HG02840 (cell line): ENCODE results near the gene C2orf74.

ENCODE experiments used
- ATAC-seq: cut with Tn5 transposase; IDR thresholded peaks from one replicate; pipeline ENCODE4 v1.9.1; 2021; ENCODE audit warnings: mild to moderate bottlenecking, moderate library complexity, moderate number of reproducible peaks; ENCODE audit not compliant: unreplicated experiment, low FRiP score

C2orf74 gene

DNA sequence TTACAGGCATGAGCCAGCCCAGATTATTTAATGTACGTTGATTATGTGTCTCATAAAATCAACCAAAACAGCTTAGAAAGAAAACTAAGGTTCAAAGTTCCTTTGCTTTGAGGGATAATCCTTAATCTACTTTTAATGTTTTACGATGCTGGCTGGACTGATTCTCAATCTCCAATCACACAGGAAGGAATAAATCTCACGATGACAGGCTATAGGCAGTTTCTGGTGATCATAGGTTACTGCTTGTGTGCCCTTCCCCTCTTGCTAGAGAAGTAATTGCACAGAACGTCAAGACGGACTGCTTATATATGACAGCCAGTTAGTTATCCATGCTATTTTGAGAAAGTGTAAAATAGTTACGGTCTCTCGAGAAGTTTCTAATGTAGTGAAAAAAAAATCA is 43.1 kb downstream of the C2orf74 start:
- no peak for ATAC-seq

- ATAC-seq = no peak
These were observed 48.5 kb downstream of the C2orf74 start for GRCh38 chr2:61210332-61210981.

DNA sequence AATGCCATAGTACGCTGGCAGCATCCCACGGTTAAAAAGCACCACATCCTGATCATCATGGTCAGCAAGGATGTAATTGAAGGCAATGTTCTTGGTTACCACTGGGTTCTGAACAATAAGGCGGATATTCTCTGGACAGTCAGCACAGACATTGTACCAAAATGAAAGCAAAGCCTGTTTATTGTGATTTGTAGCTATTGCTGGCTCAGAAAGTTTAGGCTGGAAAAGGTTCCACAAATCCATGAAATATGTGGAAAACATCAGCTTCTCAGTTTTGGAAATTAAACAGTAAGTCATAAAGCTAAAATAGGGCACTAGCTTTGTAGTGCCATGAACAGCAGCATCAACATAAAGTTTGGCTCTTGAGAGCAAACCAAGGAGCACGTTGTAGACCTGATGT is 52.2 kb downstream of the C2orf74 start:
- ATAC-seq = no peak
